Stomach (tissue), 4 donors: Measurements from ENCODE around the gene SNRPB2.

Experiments
- CTCF ChIP-seq, 7 experiments: fragments of 450-650 bp in 4 of 7; fragments of 200-600 bp in 3 of 7; sonication (generic) in 3 of 7; IDR thresholded peaks; one replicate each; pipeline ENCODE4 v1.5.1; 2016 to 2019; ENCODE audit warnings: antibody characterized with exemption in 7 of 7, control low read depth in 2 of 7, mild to moderate bottlenecking in 1 of 7
- POLR2A ChIP-seq, 4 donors: fragments of 450-650 bp; IDR thresholded peaks; one replicate each; pipeline ENCODE4 v1.6.1; 2016; ENCODE audit warnings: antibody characterized with exemption in 4 of 4, control low read depth in 2 of 4, mild to moderate bottlenecking in 1 of 4, moderate library complexity in 1 of 4
- POLR2AphosphoS5 ChIP-seq, 3 donors: sonication (generic); formaldehyde crosslinking; IDR thresholded peaks; one replicate each; pipeline ENCODE4 v1.6.1; 2016; ENCODE audit warnings: antibody characterized with exemption in 3 of 3

- TF ChIP-seq CTCF (IDR thresholded peaks at IDR 0.05) (no peak), POLR2AphosphoS5 (IDR thresholded peaks at IDR 0.05) (no peak), POLR2A (IDR thresholded peaks at IDR 0.05) (no peak)
Observed at GRCh38 chr20:16752901-16753300, 23.1 kb downstream of the SNRPB2 start.
